Measurements from ENCODE around the gene ZKSCAN8.
A peak's percentile ranks its signal among the peaks of the same experiment; 100 is the strongest.

GRCh38 chr6:28104392-28105244 is 37.1 kb upstream of the ZKSCAN8 start:
- TF ChIP-seq, protein P1, sequence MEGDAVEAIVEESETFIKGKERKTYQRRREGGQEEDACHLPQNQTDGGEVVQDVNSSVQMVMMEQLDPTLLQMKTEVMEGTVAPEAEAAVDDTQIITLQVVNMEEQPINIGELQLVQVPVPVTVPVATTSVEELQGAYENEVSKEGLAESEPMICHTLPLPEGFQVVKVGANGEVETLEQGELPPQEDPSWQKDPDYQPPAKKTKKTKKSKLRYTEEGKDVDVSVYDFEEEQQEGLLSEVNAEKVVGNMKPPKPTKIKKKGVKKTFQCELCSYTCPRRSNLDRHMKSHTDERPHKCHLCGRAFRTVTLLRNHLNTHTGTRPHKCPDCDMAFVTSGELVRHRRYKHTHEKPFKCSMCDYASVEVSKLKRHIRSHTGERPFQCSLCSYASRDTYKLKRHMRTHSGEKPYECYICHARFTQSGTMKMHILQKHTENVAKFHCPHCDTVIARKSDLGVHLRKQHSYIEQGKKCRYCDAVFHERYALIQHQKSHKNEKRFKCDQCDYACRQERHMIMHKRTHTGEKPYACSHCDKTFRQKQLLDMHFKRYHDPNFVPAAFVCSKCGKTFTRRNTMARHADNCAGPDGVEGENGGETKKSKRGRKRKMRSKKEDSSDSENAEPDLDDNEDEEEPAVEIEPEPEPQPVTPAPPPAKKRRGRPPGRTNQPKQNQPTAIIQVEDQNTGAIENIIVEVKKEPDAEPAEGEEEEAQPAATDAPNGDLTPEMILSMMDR (IDR thresholded peaks at IDR 0.05; ENCODE audit: extremely low read depth in 1 of 2, insufficient read depth in 1 of 2, low read depth in 1 of 2, low read length in 2 of 2) = peak; percentile 29 to 55
- TF ChIP-seq FOS (IDR thresholded peaks at IDR 0.05; ENCODE audit: borderline replicate concordance, insufficient read depth, low read length) = no peak
- TF ChIP-seq POLR2A (IDR thresholded peaks at IDR 0.05; ENCODE audit: low read depth, low read length) = peak; percentile 75
- TF ChIP-seq JUN (IDR thresholded peaks at IDR 0.05; ENCODE audit: borderline replicate concordance, insufficient read depth, insufficient read length, low read depth) = no peak

Data from endothelial cell of umbilical vein (primary cell).